Memory B cell (primary cell): ENCODE data around the gene MARK3.
"Not testable (repeated sequence)": the region's sequence is repeated elsewhere in the genome, so short reads cannot be mapped to it uniquely, and the experiment has no call there.

Experiments
- ATAC-seq: fragments of 150-1000 bp; cut with Tn5 transposase; 2 replicates; pipeline ENCODE4 v1.10.0; 2021; ENCODE audit warnings: low read depth, mild to moderate bottlenecking, moderate library complexity
- DNase-seq, 2 donors: peaks; one replicate each; pipeline ENCODE4 v3.0.0; 2022; ENCODE audit warnings: low spot score in 2 of 2
- H3K27ac Mint-ChIP-seq: one replicate; pipeline ENCODE4 v1.8.0; 2022; ENCODE audit warnings: mild to moderate bottlenecking, moderate library complexity, mixed read lengths
- H3K27me3 Mint-ChIP-seq: one replicate; pipeline ENCODE4 v1.8.0; 2022; ENCODE audit warnings: mixed read lengths
- H3K36me3 Mint-ChIP-seq: one replicate; pipeline ENCODE4 v1.8.0; 2022; ENCODE audit warnings: mild to moderate bottlenecking, mixed read lengths
- H3K4me1 Mint-ChIP-seq: one replicate; pipeline ENCODE4 v1.8.0; 2022; ENCODE audit warnings: mixed read lengths
- H3K4me3 Mint-ChIP-seq: one replicate; pipeline ENCODE4 v1.8.0; 2022; ENCODE audit warnings: mild to moderate bottlenecking, moderate library complexity, mixed read lengths
- H3K9me3 Mint-ChIP-seq: one replicate; pipeline ENCODE4 v1.8.0; 2022; ENCODE audit warnings: mixed read lengths

The MARK3 gene

DNA sequence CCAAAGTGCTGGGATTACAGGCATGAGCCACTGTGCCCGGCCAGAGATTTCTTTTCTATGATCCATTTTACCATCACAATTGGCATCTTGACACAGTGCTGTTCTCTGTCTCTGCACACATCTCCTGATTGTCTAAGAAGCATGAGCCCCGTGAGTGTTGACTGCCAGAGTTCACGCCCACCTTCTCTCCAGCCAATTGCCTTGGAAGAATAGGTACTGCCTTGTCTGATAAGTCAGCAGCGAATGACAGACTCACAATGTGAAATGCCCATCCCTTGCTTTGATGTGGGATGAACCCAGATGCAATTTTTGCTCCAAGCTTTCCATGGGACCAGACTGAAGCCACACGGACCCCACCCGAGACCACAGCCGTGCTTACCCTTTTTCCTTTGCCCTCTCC lies 31.9 kb upstream of the MARK3 start:
- no peak overlapping the region for H3K27ac Mint-ChIP-seq

DNA sequence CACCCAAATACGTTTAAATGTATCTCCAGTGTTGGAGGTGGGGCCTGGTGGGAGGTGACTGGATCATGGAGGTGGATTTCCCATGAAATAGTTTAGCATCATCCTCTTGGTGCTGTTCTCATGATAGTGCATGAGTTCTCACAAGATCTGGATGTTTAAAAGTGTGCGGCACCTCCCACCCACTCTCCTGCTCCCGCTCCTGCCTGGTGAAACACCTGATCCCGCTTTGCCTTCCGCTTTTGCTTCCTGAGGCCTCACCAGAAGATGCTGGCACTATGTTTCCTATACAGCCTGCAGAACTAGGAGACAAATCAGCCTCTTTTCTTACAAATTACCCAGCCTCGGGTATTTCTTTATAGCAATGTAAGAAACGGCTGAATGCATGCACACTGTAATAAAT lies 31.1 kb upstream of the MARK3 start:
- peaks cover 4% of the 10 kb centered on the region for H3K36me3 Mint-ChIP-seq
- no peak overlapping the region for H3K27ac Mint-ChIP-seq
- DNase-seq (no peak), ATAC-seq (no peak)
- no peak overlapping the region for H3K4me3 Mint-ChIP-seq
- H3K9me3 Mint-ChIP-seq, result peaks cover 1% of the 10 kb centered on the region
- peaks cover 19% of the 10 kb centered on the region for H3K27me3 Mint-ChIP-seq
- peaks cover 5% of the 10 kb centered on the region for H3K4me1 Mint-ChIP-seq

More for the DNA sequence above, 31.9 kb upstream of the MARK3 start:
- Mint-ChIP-seq H3K4me3 (no peak overlapping the region), H3K4me1 (peaks cover 5% of the 10 kb centered on the region), H3K27me3 (peaks cover 19% of the 10 kb centered on the region), H3K9me3 (peaks cover 1% of the 10 kb centered on the region), H3K36me3 (peaks cover 4% of the 10 kb centered on the region)
- no peak for DNase-seq
- ATAC-seq, result no peak

DNA sequence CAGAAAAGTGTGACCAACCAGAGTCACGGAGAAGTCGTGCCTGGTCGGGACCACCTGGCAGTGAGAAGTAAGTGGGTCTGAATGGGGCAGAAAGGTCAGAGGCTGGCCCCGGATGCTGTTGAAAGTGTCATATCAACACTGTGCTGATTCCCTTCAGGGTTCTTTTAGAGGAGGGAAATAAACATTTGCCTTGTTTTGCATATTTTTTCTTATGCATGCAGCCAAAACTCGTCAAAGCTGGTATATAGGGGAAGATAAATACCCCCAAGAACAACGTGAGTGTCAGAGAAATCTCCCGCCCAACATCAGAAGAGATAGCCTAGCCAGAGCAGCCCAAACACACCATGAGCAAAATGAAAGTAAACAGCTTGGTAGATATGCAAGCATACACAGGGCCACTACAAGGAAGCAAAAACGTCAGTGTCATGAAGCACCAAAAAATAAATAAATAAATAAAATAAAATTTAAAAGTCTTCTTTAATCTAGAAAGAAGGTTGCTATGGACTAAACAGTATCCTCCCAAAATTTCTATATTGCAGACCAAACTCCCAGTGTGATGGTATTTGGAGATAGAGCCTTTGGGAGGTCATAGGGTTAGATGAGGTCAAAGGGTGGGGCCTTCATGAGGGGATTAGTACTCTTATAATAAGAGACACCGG lies 29.1 kb upstream of the MARK3 start:
- H3K4me3 Mint-ChIP-seq, result no peak overlapping the region
- DNase-seq, result no peak

DNA sequence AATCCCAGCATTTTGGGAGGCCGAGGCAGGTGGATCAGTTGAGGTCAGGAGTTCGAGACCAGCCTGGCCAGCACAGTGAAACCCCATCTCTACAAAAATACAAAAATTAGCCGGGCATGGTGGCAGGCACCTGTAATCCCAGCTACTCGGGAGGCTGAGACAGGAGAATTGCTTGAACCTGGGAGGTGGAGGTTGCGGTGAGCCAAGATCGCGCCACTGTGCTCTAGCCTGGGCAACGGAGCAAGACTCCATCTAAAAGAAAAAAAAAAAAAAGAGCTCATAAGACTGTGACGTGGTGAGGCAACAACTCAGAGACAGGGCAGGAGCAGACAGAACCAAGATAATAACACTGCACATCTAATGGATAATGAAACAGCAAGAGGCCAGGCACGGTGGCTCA lies 27.7 kb upstream of the MARK3 start:
- not testable (repeated sequence) for H3K4me3 Mint-ChIP-seq, DNase-seq, H3K27ac Mint-ChIP-seq, H3K4me1 Mint-ChIP-seq, H3K36me3 Mint-ChIP-seq, H3K9me3 Mint-ChIP-seq, ATAC-seq
- peaks cover 19% of the 10 kb centered on the region for H3K27me3 Mint-ChIP-seq

More for the DNA sequence above, 29.1 kb upstream of the MARK3 start:
- peaks cover 23% of the 10 kb centered on the region for H3K27me3 Mint-ChIP-seq
- peaks cover 4% of the 10 kb centered on the region for H3K9me3 Mint-ChIP-seq
- no peak overlapping the region for H3K27ac Mint-ChIP-seq
- peaks cover 8% of the 10 kb centered on the region for H3K36me3 Mint-ChIP-seq
- ATAC-seq, result peak; percentile 35
- peaks cover 5% of the 10 kb centered on the region for H3K4me1 Mint-ChIP-seq

DNA sequence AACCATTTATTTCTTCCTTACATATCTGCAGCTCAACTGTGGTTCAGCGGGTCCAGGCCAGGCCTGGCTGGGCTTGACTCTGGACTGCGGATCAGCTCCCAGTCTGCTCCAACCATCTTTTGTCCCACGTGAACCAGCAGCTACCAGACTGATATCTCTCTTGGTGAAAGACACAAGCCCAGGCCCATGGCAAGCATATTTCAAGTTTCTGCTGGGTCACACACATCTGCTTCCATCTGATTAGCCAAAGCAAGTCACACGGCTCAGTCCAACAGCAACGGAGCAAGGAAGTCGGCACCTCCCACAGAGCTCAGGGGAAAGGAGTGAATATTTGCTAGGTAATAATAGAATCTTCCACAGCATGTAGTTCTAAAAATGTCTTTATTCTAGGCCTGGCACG lies 24.7 kb upstream of the MARK3 start:
- H3K4me1 Mint-ChIP-seq, result peaks cover 5% of the 10 kb centered on the region
- H3K9me3 Mint-ChIP-seq, result peaks cover 12% of the 10 kb centered on the region
- H3K27me3 Mint-ChIP-seq, result peaks cover 20% of the 10 kb centered on the region
- DNase-seq (no peak), ATAC-seq (no peak)
- no peak overlapping the region for H3K4me3 Mint-ChIP-seq
- no peak overlapping the region for H3K27ac Mint-ChIP-seq
- peaks cover 20% of the 10 kb centered on the region for H3K36me3 Mint-ChIP-seq

DNA sequence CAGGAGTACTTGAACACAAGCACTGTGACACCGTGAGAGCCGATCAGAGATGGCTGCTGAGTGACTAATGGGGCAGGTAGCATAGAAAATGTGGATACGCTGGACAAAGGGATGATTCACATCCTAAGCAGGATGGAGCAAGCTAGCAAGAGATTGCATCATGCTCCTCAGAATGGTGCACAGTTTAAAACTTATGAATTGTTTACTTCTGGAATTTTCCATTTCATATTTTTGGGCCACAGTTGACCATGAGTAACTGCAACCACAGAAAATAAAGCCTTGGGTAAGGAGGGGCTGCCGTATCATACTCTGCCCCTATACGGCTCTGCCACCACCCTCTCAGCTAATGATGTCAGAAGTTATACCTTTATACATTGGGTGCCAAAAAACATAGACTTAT lies 23.3 kb upstream of the MARK3 start:
- Mint-ChIP-seq H3K9me3 (peaks cover 12% of the 10 kb centered on the region), H3K27me3 (peaks cover 18% of the 10 kb centered on the region), H3K4me1 (peaks cover 2% of the 10 kb centered on the region), H3K4me3 (no peak overlapping the region), H3K36me3 (peaks cover 20% of the 10 kb centered on the region), H3K27ac (no peak overlapping the region)
- ATAC-seq (no peak), DNase-seq (no peak)

DNA sequence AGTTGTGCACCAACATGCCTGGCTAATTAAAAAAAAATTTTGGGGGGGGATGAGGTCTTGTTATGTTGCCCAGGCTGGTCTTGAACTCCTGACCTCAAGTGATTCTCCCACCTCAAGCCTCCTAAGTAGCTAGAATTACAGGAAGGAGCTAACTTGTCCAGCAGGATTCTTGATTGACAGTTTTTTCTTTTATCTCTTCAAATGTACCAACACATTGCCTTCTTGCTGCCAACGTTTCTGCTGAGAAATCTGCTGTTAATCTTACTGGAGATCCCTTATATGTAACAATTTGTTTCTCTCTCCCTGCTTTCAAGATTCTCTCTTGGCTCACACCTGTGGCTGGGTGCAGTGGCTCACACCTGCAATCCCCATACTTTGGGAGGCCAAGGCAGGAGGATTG lies 22.4 kb upstream of the MARK3 start:
- H3K4me3 Mint-ChIP-seq, result no peak overlapping the region
- no peak overlapping the region for H3K27ac Mint-ChIP-seq
- ATAC-seq (no peak), DNase-seq (no peak)
- peaks cover 12% of the 10 kb centered on the region for H3K9me3 Mint-ChIP-seq
- H3K27me3 Mint-ChIP-seq, result peaks cover 19% of the 10 kb centered on the region
- H3K4me1 Mint-ChIP-seq, result no peaks in the 10 kb centered on the region
- peaks cover 18% of the 10 kb centered on the region for H3K36me3 Mint-ChIP-seq

DNA sequence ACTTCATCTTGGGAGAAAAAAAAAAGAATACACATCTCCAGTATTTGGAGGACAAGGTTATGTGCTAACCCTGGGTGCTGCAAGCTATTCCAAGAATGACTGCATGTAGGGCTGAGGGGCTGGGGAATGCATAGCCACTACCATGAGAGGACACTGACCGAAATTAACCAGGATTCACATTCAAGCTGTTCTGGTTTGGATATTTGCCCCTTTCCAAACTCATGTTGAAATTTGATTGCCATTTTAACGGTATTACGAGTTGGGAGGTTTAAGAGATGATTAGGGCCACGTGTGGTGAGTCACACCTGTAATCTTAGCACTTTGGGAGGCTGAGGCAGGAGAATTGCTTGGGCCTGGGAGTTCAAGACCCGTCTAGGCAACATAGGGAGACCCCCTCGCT lies 18.5 kb upstream of the MARK3 start:
- peaks cover 11% of the 10 kb centered on the region for H3K9me3 Mint-ChIP-seq
- H3K27me3 Mint-ChIP-seq, result peaks cover 12% of the 10 kb centered on the region

DNA sequence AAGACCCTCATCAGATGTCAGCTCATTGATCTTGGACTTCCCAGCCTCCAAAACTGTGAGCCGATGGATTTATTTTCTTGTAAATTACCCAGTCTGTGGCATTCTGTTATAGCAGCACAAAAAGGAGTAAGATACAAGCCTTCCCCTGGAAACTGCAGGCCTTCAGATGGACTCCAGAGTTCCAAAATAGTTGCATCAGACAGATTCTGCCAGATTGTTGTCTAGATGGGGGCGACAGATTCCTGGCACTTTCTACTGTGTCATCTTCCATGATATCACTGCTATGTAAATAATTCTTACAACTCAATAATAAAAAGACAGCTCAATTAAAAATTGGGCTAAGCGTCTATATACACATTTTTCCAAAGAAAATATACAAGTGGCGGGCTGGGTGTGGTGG lies 17.2 kb upstream of the MARK3 start:
- H3K27me3 Mint-ChIP-seq, result peaks cover 9% of the 10 kb centered on the region
- no peak overlapping the region for H3K27ac Mint-ChIP-seq
- H3K4me3 Mint-ChIP-seq, result no peak overlapping the region
- ATAC-seq (no peak), DNase-seq (no peak)
- peaks cover 3% of the 10 kb centered on the region for H3K4me1 Mint-ChIP-seq
- peaks cover 10% of the 10 kb centered on the region for H3K36me3 Mint-ChIP-seq
- peaks cover 9% of the 10 kb centered on the region for H3K9me3 Mint-ChIP-seq

More for the DNA sequence above, 18.5 kb upstream of the MARK3 start:
- DNase-seq (no peak), ATAC-seq (no peak)
- Mint-ChIP-seq H3K4me1 (peaks cover 3% of the 10 kb centered on the region), H3K4me3 (no peak overlapping the region), H3K36me3 (peaks cover 14% of the 10 kb centered on the region), H3K27ac (no peak overlapping the region)

DNA sequence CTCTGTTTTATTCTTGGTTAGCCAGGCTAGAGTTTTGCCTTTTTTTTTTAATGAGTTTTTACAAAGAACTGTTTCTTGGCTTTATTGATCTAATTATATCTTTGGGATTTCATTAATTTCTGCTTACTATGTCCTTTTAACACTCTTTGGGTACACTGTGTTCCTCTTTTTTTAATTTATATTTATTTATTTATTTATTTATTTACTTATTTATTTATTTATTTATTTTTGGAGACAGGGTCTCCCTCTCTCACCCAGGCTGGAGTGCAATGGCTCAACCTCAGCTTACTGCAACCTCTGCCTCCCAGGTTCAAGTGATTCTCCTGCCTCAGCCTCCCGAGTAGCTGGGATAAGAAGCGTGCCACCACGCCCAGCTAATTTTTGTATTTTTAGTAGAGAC lies 15.1 kb upstream of the MARK3 start:
- ATAC-seq (no peak), DNase-seq (no peak)
- Mint-ChIP-seq H3K4me1 (peaks cover 3% of the 10 kb centered on the region), H3K27ac (no peak overlapping the region), H3K9me3 (peaks cover 1% of the 10 kb centered on the region), H3K4me3 (no peak overlapping the region), H3K27me3 (peaks cover 7% of the 10 kb centered on the region), H3K36me3 (peaks cover 3% of the 10 kb centered on the region)

DNA sequence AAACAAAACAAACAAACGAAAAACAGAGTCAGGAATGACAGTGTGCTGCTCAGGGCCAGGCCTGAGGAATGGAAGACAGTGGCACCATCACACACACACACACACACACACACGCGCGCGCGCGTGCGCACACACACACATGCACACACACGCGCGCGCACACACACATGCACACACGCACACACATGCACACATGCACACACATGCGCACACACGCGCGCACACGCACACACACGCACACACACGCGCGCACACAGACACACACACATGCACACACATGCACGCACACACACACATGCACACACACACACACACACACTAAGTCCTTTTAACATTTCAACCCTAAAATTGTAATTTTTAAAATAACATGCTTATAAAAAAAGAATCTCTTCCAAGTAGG lies 13.2 kb upstream of the MARK3 start:
- Mint-ChIP-seq H3K4me1 (peaks cover 3% of the 10 kb centered on the region), H3K27me3 (peaks cover 4% of the 10 kb centered on the region), H3K4me3 (no peak overlapping the region), H3K9me3 (peaks cover 1% of the 10 kb centered on the region), H3K27ac (no peak overlapping the region), H3K36me3 (no peaks in the 10 kb centered on the region)
- ATAC-seq, result no peak
- DNase-seq, result no peak

DNA sequence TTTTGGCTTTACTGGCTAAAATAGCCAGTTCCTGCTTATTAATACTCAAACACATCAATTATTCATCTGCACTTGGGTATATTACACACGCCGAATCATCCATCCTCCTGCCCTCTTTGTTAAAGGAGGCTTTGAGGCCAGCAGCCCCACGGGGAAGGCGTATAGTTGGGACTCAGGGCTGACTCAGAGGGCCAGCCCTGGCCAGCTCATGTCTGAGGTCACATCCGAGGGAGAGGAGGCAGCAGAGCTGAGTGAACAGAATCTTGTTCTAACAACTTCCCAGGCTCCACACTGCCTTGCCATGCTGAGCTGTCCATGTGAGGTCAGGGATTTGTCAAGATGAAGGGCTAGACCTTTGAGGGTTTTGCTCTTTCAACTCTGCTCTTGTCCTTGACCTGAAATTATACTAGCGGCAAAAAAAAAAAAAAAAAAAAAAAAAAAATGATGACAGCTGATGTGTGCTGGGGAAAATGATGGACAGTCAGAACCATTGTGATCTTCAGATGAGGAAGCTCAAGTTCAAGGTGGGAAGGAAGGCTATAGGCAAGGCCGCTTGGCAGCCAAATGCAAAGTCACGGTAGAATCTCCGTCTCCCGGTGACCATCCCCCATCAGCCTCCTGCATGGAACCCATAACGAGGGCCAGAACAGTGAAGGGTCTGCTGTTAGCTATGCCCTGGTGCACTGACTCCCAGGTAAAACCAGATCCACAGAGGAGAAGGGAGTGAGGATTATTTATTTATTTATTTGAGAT lies 12.5 kb upstream of the MARK3 start:
- H3K4me3 Mint-ChIP-seq, result no peak overlapping the region
- H3K36me3 Mint-ChIP-seq, result no peaks in the 10 kb centered on the region
- H3K9me3 Mint-ChIP-seq, result peaks cover 1% of the 10 kb centered on the region
- ATAC-seq (no peak), DNase-seq (no peak)
- H3K27me3 Mint-ChIP-seq, result peaks cover 4% of the 10 kb centered on the region
- peaks cover 3% of the 10 kb centered on the region for H3K4me1 Mint-ChIP-seq
- H3K27ac Mint-ChIP-seq, result no peak overlapping the region

DNA sequence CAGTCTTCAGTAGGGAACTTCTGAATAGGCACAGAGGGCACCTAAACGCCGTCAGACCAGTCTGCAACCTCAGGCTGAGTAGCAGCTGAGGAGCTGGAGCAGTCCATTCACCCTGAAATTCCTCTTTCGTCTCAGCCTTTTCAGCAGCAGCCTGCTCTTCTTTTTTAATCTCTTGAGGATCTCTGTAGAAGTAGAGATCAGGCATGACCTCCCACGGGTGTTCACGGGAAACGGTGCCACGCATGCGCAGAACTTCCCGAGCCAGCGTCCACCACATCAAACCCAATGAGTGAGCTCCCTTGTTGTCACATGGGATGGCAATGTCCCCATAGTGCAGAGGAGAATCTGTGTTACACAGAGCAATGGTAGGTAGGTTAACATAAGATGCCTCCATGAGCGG lies 11.1 kb upstream of the MARK3 start:
- H3K27me3 Mint-ChIP-seq, result peaks cover 6% of the 10 kb centered on the region
- no peak for ATAC-seq
- DNase-seq, result no peak
- peaks cover 1% of the 10 kb centered on the region for H3K9me3 Mint-ChIP-seq
- peaks cover 3% of the 10 kb centered on the region for H3K4me1 Mint-ChIP-seq
- no peak overlapping the region for H3K4me3 Mint-ChIP-seq
- H3K36me3 Mint-ChIP-seq, result no peaks in the 10 kb centered on the region
- no peak overlapping the region for H3K27ac Mint-ChIP-seq

DNA sequence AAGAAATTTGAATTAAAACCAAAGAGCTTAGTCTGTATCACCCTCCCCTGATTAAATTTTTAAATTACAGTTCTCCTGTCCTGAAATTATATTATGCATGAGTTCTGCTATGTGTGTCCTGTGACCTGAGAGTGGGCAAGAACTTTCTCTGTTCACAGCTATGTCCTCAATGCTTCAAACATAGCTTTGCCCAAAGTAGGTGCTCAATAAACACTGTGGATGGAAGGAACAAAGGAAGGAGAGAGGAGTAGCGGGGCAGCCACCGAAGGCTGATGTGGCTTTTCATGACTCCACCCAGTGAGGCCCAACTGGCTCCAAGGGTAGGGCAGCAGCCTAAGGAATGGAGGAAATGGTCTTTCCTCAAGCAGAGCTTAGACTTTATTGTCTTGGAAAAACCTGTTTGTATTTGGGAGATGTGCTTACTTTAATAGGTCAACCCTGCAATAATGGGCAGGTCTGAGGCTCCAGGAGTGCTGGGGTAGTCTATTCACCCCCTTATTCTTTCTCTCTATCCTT lies 7.6 kb upstream of the MARK3 start:
- H3K36me3 Mint-ChIP-seq, result no peaks in the 10 kb centered on the region
- no peak overlapping the region for H3K27ac Mint-ChIP-seq

More for the DNA sequence above, 7.6 kb upstream of the MARK3 start:
- DNase-seq (no peak), ATAC-seq (no peak)
- Mint-ChIP-seq H3K4me3 (no peak overlapping the region), H3K27me3 (peaks cover 8% of the 10 kb centered on the region), H3K4me1 (no peaks in the 10 kb centered on the region), H3K9me3 (no peaks in the 10 kb centered on the region)
